ENCODE data around the gene RPS19BP1. TPM values are rescaled to one million over a fixed set of nuclear protein-coding genes. Genes with fewer than 3 reads are reported as not detected.
"Not testable (repeated sequence)": the region's sequence is repeated elsewhere in the genome, so short reads cannot be mapped to it uniquely, and the experiment has no call there.

Gene RPS19BP1
- total RNA-seq, 1 donor from 2014 or later, result 27.7 TPM

DNA sequence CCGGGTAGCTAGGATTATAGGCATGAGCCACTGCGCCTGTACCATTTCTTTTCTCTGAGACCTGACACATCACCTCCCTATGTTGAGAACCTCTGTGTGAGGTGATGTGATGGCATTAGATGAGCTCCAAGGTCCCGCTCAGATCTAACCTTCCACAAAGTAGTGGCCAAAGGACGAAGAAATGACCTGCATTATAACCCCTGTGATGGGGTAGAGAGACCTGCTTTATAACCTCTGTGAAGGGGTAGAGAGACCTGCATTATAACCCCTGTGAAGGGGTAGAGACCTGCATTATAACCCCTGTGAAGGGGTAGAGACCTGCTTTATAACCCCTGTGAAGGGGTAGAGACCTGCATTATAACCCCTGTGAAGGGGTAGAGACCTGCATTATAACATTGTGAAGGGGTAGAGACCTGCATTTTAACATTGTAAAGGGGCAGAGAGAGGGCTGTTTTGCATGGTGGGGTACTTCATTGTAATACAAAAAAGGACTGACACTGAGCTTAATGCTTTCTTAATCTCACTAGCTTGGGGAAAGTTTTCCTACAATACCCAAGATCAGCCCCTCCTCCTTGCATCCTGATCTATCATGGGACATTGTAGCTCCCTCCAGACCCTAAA lies 21.9 kb downstream of the RPS19BP1 start:
- H3K79me2 ChIP-seq (ENCODE audit: low read depth), result peaks cover 11% of the 10 kb centered on the region
- H3K4me1 ChIP-seq, result no peaks in the 10 kb centered on the region
- Mint-ChIP-seq H3K36me3 (peaks cover 42% of the 10 kb centered on the region), H3K4me1 (no peaks in the 10 kb centered on the region), H3K27ac (no peak overlapping the region), H3K27me3 (ENCODE audit: insufficient read depth, low read depth) (peaks cover 2% of the 10 kb centered on the region), H3K9me3 (no peaks in the 10 kb centered on the region), H3K4me3 (peak overlapping the region; percentile 23)
- DNase-seq (ENCODE audit: low spot score), result no peak
- no peak overlapping the region for H3K27ac ChIP-seq
- no peak overlapping the region for H3K4me3 ChIP-seq
- H2AFZ ChIP-seq (replicated peaks), result no peak overlapping the region
- no peaks in the 10 kb centered on the region for H3K36me3 ChIP-seq
- H4K20me1 ChIP-seq (ENCODE audit: low read depth), result peaks cover 64% of the 10 kb centered on the region
- H3K27me3 ChIP-seq, result peaks cover 19% of the 10 kb centered on the region
- H3K4me2 ChIP-seq, result no peak overlapping the region
- H3K9me3 ChIP-seq (ENCODE audit: low read depth), result no peaks in the 10 kb centered on the region
- H3K9ac ChIP-seq, result no peak overlapping the region
- TF ChIP-seq EZH2phosphoT487 (IDR thresholded peaks at IDR 0.05) (no peak), EZH2 (IDR thresholded peaks at IDR 0.05) (no peak)
- TF ChIP-seq, protein P1, sequence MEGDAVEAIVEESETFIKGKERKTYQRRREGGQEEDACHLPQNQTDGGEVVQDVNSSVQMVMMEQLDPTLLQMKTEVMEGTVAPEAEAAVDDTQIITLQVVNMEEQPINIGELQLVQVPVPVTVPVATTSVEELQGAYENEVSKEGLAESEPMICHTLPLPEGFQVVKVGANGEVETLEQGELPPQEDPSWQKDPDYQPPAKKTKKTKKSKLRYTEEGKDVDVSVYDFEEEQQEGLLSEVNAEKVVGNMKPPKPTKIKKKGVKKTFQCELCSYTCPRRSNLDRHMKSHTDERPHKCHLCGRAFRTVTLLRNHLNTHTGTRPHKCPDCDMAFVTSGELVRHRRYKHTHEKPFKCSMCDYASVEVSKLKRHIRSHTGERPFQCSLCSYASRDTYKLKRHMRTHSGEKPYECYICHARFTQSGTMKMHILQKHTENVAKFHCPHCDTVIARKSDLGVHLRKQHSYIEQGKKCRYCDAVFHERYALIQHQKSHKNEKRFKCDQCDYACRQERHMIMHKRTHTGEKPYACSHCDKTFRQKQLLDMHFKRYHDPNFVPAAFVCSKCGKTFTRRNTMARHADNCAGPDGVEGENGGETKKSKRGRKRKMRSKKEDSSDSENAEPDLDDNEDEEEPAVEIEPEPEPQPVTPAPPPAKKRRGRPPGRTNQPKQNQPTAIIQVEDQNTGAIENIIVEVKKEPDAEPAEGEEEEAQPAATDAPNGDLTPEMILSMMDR (IDR thresholded peaks at IDR 0.05), result no peak
- peaks cover 10% of the 10 kb centered on the region for H3F3A ChIP-seq (ENCODE audit: low read depth)

GRCh38 chr22:39508393-39508792 lies 24.2 kb downstream of the RPS19BP1 start:
- no peak overlapping the region for H3K27ac Mint-ChIP-seq
- Histone ChIP-seq H3K27me3 (peaks cover 19% of the 10 kb centered on the region), H3K27ac (no peak overlapping the region), H3K9me3 (ENCODE audit: low read depth) (no peaks in the 10 kb centered on the region), H3K36me3 (no peaks in the 10 kb centered on the region), H3K4me1 (peaks cover 2% of the 10 kb centered on the region), H3K79me2 (ENCODE audit: low read depth) (peaks cover 17% of the 10 kb centered on the region), H3K4me2 (no peak overlapping the region), H4K20me1 (ENCODE audit: low read depth) (peaks cover 59% of the 10 kb centered on the region), H3F3A (ENCODE audit: low read depth) (peaks cover 6% of the 10 kb centered on the region), H3K9ac (no peak overlapping the region), H3K4me3 (no peak overlapping the region), H2AFZ (replicated peaks) (no peak overlapping the region)
- no peak overlapping the region for H3K4me3 Mint-ChIP-seq
- no peaks in the 10 kb centered on the region for H3K9me3 Mint-ChIP-seq
- H3K36me3 Mint-ChIP-seq, result peaks cover 39% of the 10 kb centered on the region
- TF ChIP-seq EZH2 (IDR thresholded peaks at IDR 0.05) (no peak), EZH2phosphoT487 (IDR thresholded peaks at IDR 0.05) (no peak)
- TF ChIP-seq, protein P1 (IDR thresholded peaks at IDR 0.05), result no peak
- no peak for DNase-seq (ENCODE audit: low spot score)
- H3K4me1 Mint-ChIP-seq, result peaks cover 4% of the 10 kb centered on the region
- H3K27me3 Mint-ChIP-seq (ENCODE audit: insufficient read depth, low read depth), result peaks cover 4% of the 10 kb centered on the region

DNA sequence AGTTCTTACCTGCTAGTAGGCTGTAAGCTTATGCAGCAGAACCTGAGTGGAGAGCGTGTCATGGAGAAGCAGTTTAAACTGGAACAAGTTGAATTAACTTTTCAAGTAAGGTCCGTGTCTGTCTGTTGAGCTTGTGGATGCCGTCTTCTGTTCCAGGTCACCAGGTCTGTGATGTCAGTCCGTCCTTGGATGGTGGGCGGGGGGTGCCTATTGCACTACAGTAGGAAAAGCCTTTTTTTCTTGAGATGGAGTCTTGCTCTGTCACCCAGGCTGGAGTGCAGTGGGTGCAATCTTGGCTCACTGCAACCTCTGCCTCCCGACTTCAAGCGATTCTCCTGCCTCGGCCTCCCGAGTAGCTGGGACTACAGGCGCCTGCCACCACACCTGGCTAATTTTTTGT lies 25.5 kb downstream of the RPS19BP1 start:
- not testable (repeated sequence) for H3K27ac ChIP-seq; H2AFZ ChIP-seq (replicated peaks); H3K4me1 ChIP-seq; H3K9me3 Mint-ChIP-seq; H3K9ac ChIP-seq; H3K36me3 ChIP-seq; H3K4me2 ChIP-seq; H3K27me3 Mint-ChIP-seq (ENCODE audit: insufficient read depth, low read depth); H3K9me3 ChIP-seq (ENCODE audit: low read depth); H3K4me3 ChIP-seq; H3K27ac Mint-ChIP-seq; DNase-seq (ENCODE audit: low spot score); H3K4me3 Mint-ChIP-seq; H3F3A ChIP-seq (ENCODE audit: low read depth)
- H3K36me3 Mint-ChIP-seq, result peaks cover 36% of the 10 kb centered on the region
- peaks cover 13% of the 10 kb centered on the region for H3K4me1 Mint-ChIP-seq
- Histone ChIP-seq H4K20me1 (ENCODE audit: low read depth) (peaks cover 67% of the 10 kb centered on the region), H3K27me3 (peaks cover 19% of the 10 kb centered on the region), H3K79me2 (ENCODE audit: low read depth) (peaks cover 27% of the 10 kb centered on the region)

DNA sequence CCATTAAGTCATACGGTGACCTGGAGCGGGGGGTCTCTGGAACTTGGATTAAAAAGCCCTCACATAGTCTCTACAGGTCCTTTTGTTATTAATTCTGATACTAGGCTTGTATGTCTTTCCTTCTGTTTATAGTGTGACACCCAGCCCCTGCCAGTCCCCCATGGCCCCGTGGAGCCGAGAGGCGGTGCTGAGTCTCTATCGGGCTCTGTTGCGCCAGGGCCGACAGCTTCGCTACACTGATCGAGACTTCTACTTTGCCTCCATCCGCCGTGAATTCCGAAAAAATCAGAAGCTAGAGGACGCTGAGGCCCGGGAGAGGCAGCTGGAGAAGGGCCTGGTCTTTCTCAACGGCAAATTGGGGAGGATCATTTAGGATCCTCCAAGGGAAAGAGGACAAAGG lies 28.5 kb downstream of the RPS19BP1 start:
- H4K20me1 ChIP-seq (ENCODE audit: low read depth), result peaks cover 43% of the 10 kb centered on the region
- no peak overlapping the region for H3K4me2 ChIP-seq
- H3K9ac ChIP-seq, result no peak overlapping the region
- H3K27ac ChIP-seq, result no peak overlapping the region
- H3K4me1 Mint-ChIP-seq, result peaks cover 34% of the 10 kb centered on the region
- H3K27me3 Mint-ChIP-seq (ENCODE audit: insufficient read depth, low read depth), result peaks cover 3% of the 10 kb centered on the region
- no peak overlapping the region for H2AFZ ChIP-seq (replicated peaks)
- H3K9me3 Mint-ChIP-seq, result no peaks in the 10 kb centered on the region
- H3K4me3 ChIP-seq, result no peak overlapping the region
- peaks cover 19% of the 10 kb centered on the region for H3K27me3 ChIP-seq
- peak overlapping the region; percentile 97 for H3K4me3 Mint-ChIP-seq
- peaks cover 27% of the 10 kb centered on the region for H3K4me1 ChIP-seq
- no peaks in the 10 kb centered on the region for H3K36me3 ChIP-seq
- H3K9me3 ChIP-seq (ENCODE audit: low read depth), result no peaks in the 10 kb centered on the region
- peaks cover 22% of the 10 kb centered on the region for H3K79me2 ChIP-seq (ENCODE audit: low read depth)
- H3K27ac Mint-ChIP-seq, result no peak overlapping the region
- TF ChIP-seq EZH2 (IDR thresholded peaks at IDR 0.05) (no peak), EZH2phosphoT487 (IDR thresholded peaks at IDR 0.05) (no peak)
- TF ChIP-seq, protein P1 (IDR thresholded peaks at IDR 0.05), result no peak
- peaks cover 23% of the 10 kb centered on the region for H3K36me3 Mint-ChIP-seq
- peaks cover 18% of the 10 kb centered on the region for H3F3A ChIP-seq (ENCODE audit: low read depth)
- no peak for DNase-seq (ENCODE audit: low spot score)
